Smooth muscle cell (in vitro differentiated cells): ENCODE results near the gene TAF11L10. TPM values are rescaled to one million over a fixed set of nuclear protein-coding genes. Genes with fewer than 3 reads are reported as not detected.
"Not testable (repeated sequence)": the region's sequence is repeated elsewhere in the genome, so short reads cannot be mapped to it uniquely, and the experiment has no call there.

Experiments used
- DNase-seq: peaks from one replicate; lab custom pipeline; 2025; ENCODE audit not compliant: unreplicated experiment; lab: John Stamatoyannopoulos, UW
- H2AFZ ChIP-seq: fragments of 200-600 bp; sonication (generic); 2 replicates; pipeline ENCODE4 v1.6.0; 2016; ENCODE audit warnings: antibody characterized with exemption, low read depth, mild to moderate bottlenecking
- H3F3A ChIP-seq: fragments of 200-600 bp; sonication (generic); 2 replicates; pipeline ENCODE4 v1.6.0; 2017; ENCODE audit warnings: antibody characterized with exemption, low read depth
- H3K27ac ChIP-seq: fragments of 200-600 bp; sonication (generic); 2 replicates; pipeline ENCODE4 v1.5.1; 2016; ENCODE audit warnings: low read depth, mild to moderate bottlenecking
- H3K27me3 ChIP-seq: fragments of 200-600 bp; sonication (generic); 2 replicates; pipeline ENCODE4 v1.6.1; 2016; ENCODE audit warnings: low read depth, mild to moderate bottlenecking
- H3K36me3 ChIP-seq: fragments of 200-600 bp; sonication (generic); 2 replicates; pipeline ENCODE4 v1.5.1; 2016; ENCODE audit warnings: low read depth
- H3K4me1 ChIP-seq: fragments of 200-600 bp; sonication (generic); 2 replicates; pipeline ENCODE4 v1.5.1; 2016; ENCODE audit warnings: low read depth
- H3K4me2 ChIP-seq: fragments of 200-600 bp; sonication (generic); 2 replicates; pipeline ENCODE4 v1.6.0; 2016; ENCODE audit warnings: mild to moderate bottlenecking
- H3K4me3 ChIP-seq: fragments of 200-600 bp; sonication (generic); 2 replicates; pipeline ENCODE4 v1.5.1; 2016; ENCODE audit warnings: mild to moderate bottlenecking
- H3K79me2 ChIP-seq: fragments of 200-600 bp; sonication (generic); 2 replicates; pipeline ENCODE4 v1.6.0; 2016; ENCODE audit warnings: low read depth, mild to moderate bottlenecking
- H3K9ac ChIP-seq: fragments of 200-600 bp; sonication (generic); 2 replicates; pipeline ENCODE4 v1.6.0; 2016; ENCODE audit warnings: low read depth
- H3K9me3 ChIP-seq: fragments of 200-600 bp; sonication (generic); replicated peaks from 2 replicates; pipeline ENCODE4 v1.5.1; 2016; ENCODE audit warnings: low read depth
- H4K20me1 ChIP-seq: fragments of 200-600 bp; sonication (generic); 2 replicates; pipeline ENCODE4 v1.6.0; 2016; ENCODE audit warnings: low read depth
- WGBS: methylation state at CpG from one replicate; pipeline ENCODE4 v1.1.7; 2016; ENCODE audit warnings: low lambda C conversion rate; 5-methylcytosine and 5-hydroxymethylcytosine counted together
- polyA plus RNA-seq: library from polyadenylated mRNA; unstranded; fragments of >200 nt; fragmentation: Nextera tagmentation; extraction: Ambion mirVana; gene quantifications from 2 replicates; pipeline ENCODE4 v1.2.1, GENCODE V29; 2016
- total RNA-seq: library from RNA; depleted of rRNA; stranded (reverse); fragments of >200 nt; gene quantifications from 2 replicates; pipeline ENCODE4 v1.2.3, GENCODE V29; 2014
- TF ChIP-seq, protein P1 (sequence below): fragments of 200-600 bp; sonication (generic); IDR thresholded peaks from 2 replicates; pipeline ENCODE4 v1.5.1; 2017; ENCODE audit warnings: borderline replicate concordance, mild to moderate bottlenecking, antibody characterized with exemption; ENCODE audit not compliant: insufficient read depth, poor library complexity, severe bottlenecking

TAF11L10 gene
- total and polyA plus RNA-seq, 2 experiments from 2014 or later = not detected

DNA sequence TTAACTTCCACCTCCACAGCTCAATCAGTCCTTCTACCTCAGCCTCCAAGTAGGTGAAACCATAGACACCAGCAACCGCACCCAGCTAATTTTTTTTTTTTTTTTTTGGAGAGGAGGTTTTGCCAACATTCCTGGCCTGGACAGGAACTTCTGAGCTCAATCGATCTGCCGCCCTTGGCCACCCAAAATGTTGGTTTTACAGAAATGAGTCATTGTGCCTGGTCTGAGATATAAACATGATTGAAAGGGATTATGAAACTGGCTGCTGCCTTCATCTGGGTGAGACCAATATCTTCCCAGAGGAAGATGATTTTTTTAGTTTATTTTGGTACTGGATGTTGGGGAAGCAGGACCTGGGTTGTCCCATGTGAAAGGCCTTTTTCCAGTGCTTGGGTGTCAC lies 21.7 kb upstream of the TAF11L10 start:
- WGBS = 90% methylated on average over 3 of the region's 3 CpGs
- no peak overlapping the region for H3K4me2 ChIP-seq
- no peak overlapping the region for H3K9ac ChIP-seq
- no peaks in the 10 kb centered on the region for H3K9me3 ChIP-seq
- DNase-seq = no peak
- H3K79me2 ChIP-seq = no peaks in the 10 kb centered on the region
- no peaks in the 10 kb centered on the region for H3K4me1 ChIP-seq
- no peak overlapping the region for H3K4me3 ChIP-seq
- TF ChIP-seq, protein P1, sequence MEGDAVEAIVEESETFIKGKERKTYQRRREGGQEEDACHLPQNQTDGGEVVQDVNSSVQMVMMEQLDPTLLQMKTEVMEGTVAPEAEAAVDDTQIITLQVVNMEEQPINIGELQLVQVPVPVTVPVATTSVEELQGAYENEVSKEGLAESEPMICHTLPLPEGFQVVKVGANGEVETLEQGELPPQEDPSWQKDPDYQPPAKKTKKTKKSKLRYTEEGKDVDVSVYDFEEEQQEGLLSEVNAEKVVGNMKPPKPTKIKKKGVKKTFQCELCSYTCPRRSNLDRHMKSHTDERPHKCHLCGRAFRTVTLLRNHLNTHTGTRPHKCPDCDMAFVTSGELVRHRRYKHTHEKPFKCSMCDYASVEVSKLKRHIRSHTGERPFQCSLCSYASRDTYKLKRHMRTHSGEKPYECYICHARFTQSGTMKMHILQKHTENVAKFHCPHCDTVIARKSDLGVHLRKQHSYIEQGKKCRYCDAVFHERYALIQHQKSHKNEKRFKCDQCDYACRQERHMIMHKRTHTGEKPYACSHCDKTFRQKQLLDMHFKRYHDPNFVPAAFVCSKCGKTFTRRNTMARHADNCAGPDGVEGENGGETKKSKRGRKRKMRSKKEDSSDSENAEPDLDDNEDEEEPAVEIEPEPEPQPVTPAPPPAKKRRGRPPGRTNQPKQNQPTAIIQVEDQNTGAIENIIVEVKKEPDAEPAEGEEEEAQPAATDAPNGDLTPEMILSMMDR = no peak
- H2AFZ ChIP-seq = no peak overlapping the region
- no peaks in the 10 kb centered on the region for H3K27me3 ChIP-seq
- H3F3A ChIP-seq = no peaks in the 10 kb centered on the region
- no peaks in the 10 kb centered on the region for H4K20me1 ChIP-seq
- no peak overlapping the region for H3K27ac ChIP-seq
- H3K36me3 ChIP-seq = no peaks in the 10 kb centered on the region

DNA sequence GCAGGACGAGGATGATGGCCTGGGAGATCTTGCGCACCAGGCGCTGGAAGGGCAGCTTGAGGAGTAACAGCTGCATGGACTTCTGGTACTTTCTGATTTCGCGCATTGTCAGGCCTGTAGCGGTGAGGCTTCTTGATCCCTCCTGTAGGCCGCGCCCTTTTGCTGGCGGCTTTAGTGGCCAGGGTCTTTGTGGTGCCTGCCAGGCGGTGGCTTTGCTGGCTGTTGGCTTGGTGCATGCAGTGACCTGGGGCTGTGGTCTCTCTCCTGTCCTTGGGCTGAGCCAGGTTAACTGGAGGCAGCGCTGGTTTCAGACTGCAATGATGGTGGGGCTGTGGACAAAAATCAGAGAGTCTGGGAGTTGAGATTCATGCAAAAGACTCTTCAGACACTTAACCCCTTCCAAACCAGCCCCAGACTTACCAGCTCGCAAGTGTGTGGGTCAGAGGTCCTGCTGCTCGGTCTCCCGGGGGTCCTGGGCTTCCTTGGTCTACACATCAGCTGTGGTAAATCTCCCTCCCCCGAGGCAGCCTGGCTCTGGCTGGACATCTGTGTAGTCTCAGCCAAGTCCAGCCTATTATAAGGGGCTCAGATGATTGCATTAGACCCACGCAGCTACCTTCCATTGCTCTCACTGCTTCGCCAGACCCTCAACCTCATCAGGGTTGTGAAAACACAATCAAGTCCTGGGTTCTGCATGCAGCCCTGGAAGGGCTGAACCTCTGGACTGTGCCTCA lies 17.4 kb upstream of the TAF11L10 start:
- Histone ChIP-seq H3K9ac (no peak overlapping the region), H3K4me1 (no peaks in the 10 kb centered on the region), H3K4me2 (no peak overlapping the region), H3K9me3 (no peaks in the 10 kb centered on the region), H2AFZ (no peak overlapping the region), H3K27ac (no peak overlapping the region), H3F3A (no peaks in the 10 kb centered on the region), H3K27me3 (no peaks in the 10 kb centered on the region), H3K79me2 (no peaks in the 10 kb centered on the region), H3K36me3 (no peaks in the 10 kb centered on the region), H4K20me1 (no peaks in the 10 kb centered on the region), H3K4me3 (no peak overlapping the region)
- WGBS = 93% methylated on average over 17 of the region's 17 CpGs
- DNase-seq = no peak
- TF ChIP-seq, protein P1 = no peak

DNA sequence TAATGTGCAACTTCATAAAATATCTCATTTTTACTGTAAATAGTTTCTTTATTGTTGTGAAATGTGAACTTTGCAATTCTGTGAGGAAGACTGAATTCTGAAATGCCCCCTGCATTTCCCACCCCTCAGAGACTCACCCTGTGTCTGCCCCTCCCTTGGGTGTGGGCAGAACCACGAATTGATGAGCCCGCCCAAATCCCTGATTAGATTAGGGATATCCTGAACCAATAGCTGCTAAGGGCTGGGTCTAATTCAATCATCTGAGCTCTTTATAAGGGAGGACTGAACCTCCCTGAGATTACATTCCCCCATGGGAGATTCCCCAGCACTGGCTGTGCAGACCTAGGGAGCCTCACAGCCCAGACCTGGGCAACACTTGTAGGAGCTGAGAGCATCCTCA lies 12.5 kb upstream of the TAF11L10 start, which contains the start of gene TAF11L12:
Gene TAF11L12 (plus strand): TSS at position 301 of the 400 bp plus-strand sequence.
- H3K4me1 ChIP-seq, H2AFZ ChIP-seq, H3K36me3 ChIP-seq, H3K27me3 ChIP-seq, H3K4me3 ChIP-seq, H3K79me2 ChIP-seq, H3K9ac ChIP-seq, H4K20me1 ChIP-seq, H3F3A ChIP-seq, H3K4me2 ChIP-seq, H3K27ac ChIP-seq, H3K9me3 ChIP-seq, DNase-seq: not testable (repeated sequence)
- 75% methylated on average over 2 of the region's 2 CpGs for WGBS

DNA sequence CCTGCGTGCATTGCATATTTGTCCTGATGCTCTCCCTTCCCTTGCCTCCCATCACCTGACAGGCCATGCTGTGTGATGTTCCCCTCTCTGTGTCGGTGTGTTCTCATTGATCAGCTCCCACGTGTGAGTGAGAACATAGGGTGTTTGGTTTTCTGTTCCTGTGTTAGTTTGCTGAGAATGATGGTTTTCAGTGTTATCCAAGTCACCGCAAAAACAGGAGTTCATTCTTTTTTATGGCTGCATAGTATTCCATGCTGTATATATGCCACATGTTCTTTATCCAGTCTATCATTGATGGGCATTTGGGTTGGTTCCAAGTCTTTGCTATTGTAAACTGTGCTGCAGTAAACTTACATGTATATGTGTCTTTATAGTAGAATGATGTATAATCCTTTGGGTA lies 9.8 kb upstream of the TAF11L10 start:
- not testable (repeated sequence) for H3K4me3 ChIP-seq, DNase-seq, H3K4me2 ChIP-seq, H3K9me3 ChIP-seq, H3K36me3 ChIP-seq, H4K20me1 ChIP-seq, H3K79me2 ChIP-seq, H3F3A ChIP-seq, H3K27ac ChIP-seq, H3K9ac ChIP-seq, H2AFZ ChIP-seq, H3K27me3 ChIP-seq, H3K4me1 ChIP-seq
- 80% methylated on average over 4 of the region's 4 CpGs for WGBS
